Neural progenitor cell (in vitro differentiated cells): ENCODE measurements around the gene ARHGAP4. TPM values are rescaled to one million over a fixed set of nuclear protein-coding genes. Genes with fewer than 3 reads are reported as not detected.
A peak's percentile ranks its signal among the peaks of the same experiment; 100 is the strongest.

Experiments
- DNase-seq: peaks from one replicate; pipeline ENCODE4 v3.0.0-alpha.2; 2016; ENCODE audit warnings: low spot score
- H2AFZ ChIP-seq: fragments of 200-600 bp; sonication (generic); replicated peaks from 2 replicates; pipeline ENCODE4 v1.6.1; 2016; ENCODE audit warnings: antibody characterized with exemption
- H3F3A ChIP-seq: fragments of 200-600 bp; sonication (generic); 2 replicates; pipeline ENCODE4 v1.6.1; 2016; ENCODE audit warnings: antibody characterized with exemption, low read depth
- H3K27ac ChIP-seq: fragments of 200-600 bp; sonication (generic); 2 replicates; pipeline ENCODE4 v1.5.1; 2016; ENCODE audit warnings: mild to moderate bottlenecking
- H3K27me3 ChIP-seq: fragments of 200-600 bp; sonication (generic); 2 replicates; pipeline ENCODE4 v1.6.1; 2016; ENCODE audit warnings: mild to moderate bottlenecking, moderate library complexity
- H3K36me3 ChIP-seq: fragments of 200-600 bp; sonication (generic); 2 replicates; pipeline ENCODE4 v1.5.1; 2016
- H3K4me1 ChIP-seq: fragments of 200-600 bp; sonication (generic); 2 replicates; pipeline ENCODE4 v1.6.1; 2016; ENCODE audit warnings: mixed run types
- H3K4me2 ChIP-seq: fragments of 200-600 bp; sonication (generic); 2 replicates; pipeline ENCODE4 v1.6.1; 2016
- H3K4me3 ChIP-seq: fragments of 200-600 bp; sonication (generic); 2 replicates; pipeline ENCODE4 v1.5.1; 2016
- H3K79me2 ChIP-seq: fragments of 200-600 bp; sonication (generic); 2 replicates; pipeline ENCODE4 v1.6.1; 2016; ENCODE audit warnings: low read depth
- H3K9ac ChIP-seq: fragments of 200-600 bp; sonication (generic); 2 replicates; pipeline ENCODE4 v1.6.1; 2016
- H3K9me3 ChIP-seq: fragments of 200-600 bp; sonication (generic); 2 replicates; pipeline ENCODE4 v1.5.1; 2016; ENCODE audit warnings: low read depth
- H4K20me1 ChIP-seq: fragments of 200-600 bp; sonication (generic); 2 replicates; pipeline ENCODE4 v1.6.1; 2016; ENCODE audit warnings: low read depth
- H3K27ac Mint-ChIP-seq: 3 replicates; pipeline ENCODE4 v1.8.0; 2021; ENCODE audit warnings: mixed read lengths
- H3K27me3 Mint-ChIP-seq: 2 replicates; pipeline ENCODE4 v1.8.0; 2022; ENCODE audit warnings: low read depth, mild to moderate bottlenecking, inconsistent platforms, moderate library complexity, mixed read lengths; ENCODE audit not compliant: insufficient read depth
- H3K36me3 Mint-ChIP-seq: 3 replicates; pipeline ENCODE4 v1.8.0; 2021; ENCODE audit warnings: mixed read lengths
- H3K4me1 Mint-ChIP-seq: 3 replicates; pipeline ENCODE4 v1.8.0; 2021; ENCODE audit warnings: mixed read lengths
- H3K4me3 Mint-ChIP-seq: 3 replicates; pipeline ENCODE4 v1.8.0; 2021; ENCODE audit warnings: mild to moderate bottlenecking, moderate library complexity, mixed read lengths
- H3K9me3 Mint-ChIP-seq: 3 replicates; pipeline ENCODE4 v1.8.0; 2020; ENCODE audit warnings: mixed read lengths
- EZH2 ChIP-seq: fragments of 200-600 bp; sonication (generic); IDR thresholded peaks from 2 replicates; pipeline ENCODE4 v1.6.1; 2017; ENCODE audit warnings: antibody characterized with exemption, mild to moderate bottlenecking, moderate library complexity
- EZH2phosphoT487 ChIP-seq: fragments of 200-600 bp; sonication (generic); IDR thresholded peaks from 2 replicates; pipeline ENCODE4 v1.6.1; 2017; ENCODE audit warnings: antibody characterized with exemption
- total RNA-seq: library from RNA; depleted of rRNA; stranded (reverse); fragments of >200 nt; gene quantifications from 2 replicates; pipeline ENCODE4 v1.2.3, GENCODE V29; 2015; ENCODE audit warnings: low replicate concordance
- TF ChIP-seq, protein P1 (sequence below): fragments of 200-600 bp; sonication (generic); IDR thresholded peaks from 2 replicates; pipeline ENCODE4 v1.5.1; 2017; ENCODE audit warnings: antibody characterized with exemption, mild to moderate bottlenecking

The ARHGAP4 gene
- total RNA-seq, 1 donor from 2014 or later = 5.1 TPM

DNA sequence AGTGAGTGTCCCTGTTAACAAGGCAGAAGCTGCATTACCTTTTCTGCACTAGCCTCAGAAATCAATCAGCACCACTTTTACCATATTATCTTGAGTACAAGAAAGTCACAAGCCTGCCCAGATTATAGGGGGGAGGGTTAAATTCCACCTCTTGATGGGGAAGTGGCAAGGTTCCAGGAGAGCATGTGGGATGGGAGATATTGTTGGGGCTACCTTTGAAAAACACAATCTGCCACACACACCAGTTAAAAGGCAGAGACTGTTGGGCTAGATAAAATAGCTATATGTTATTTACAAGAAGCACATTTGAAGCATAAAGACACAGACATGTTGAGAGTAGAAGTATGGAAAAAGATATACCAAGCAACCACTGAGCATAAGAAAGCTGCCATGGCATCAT lies 28.2 kb downstream of the ARHGAP4 start:
- Mint-ChIP-seq H3K27ac (no peak overlapping the region), H3K9me3 (peaks cover 19% of the 10 kb centered on the region), H3K4me1 (peaks cover 15% of the 10 kb centered on the region), H3K27me3 (peaks cover 3% of the 10 kb centered on the region), H3K4me3 (no peak overlapping the region), H3K36me3 (no peaks in the 10 kb centered on the region)
- Histone ChIP-seq H4K20me1 (no peaks in the 10 kb centered on the region), H3K4me2 (no peak overlapping the region), H2AFZ (no peak overlapping the region), H3K4me1 (peaks cover 4% of the 10 kb centered on the region), H3K27me3 (no peaks in the 10 kb centered on the region), H3K9ac (no peak overlapping the region), H3K79me2 (no peaks in the 10 kb centered on the region), H3K36me3 (no peaks in the 10 kb centered on the region), H3K27ac (no peak overlapping the region), H3K9me3 (no peaks in the 10 kb centered on the region), H3F3A (no peaks in the 10 kb centered on the region), H3K4me3 (no peak overlapping the region)
- DNase-seq = no peak
- TF ChIP-seq EZH2 (no peak), EZH2phosphoT487 (no peak)
- TF ChIP-seq, protein P1, sequence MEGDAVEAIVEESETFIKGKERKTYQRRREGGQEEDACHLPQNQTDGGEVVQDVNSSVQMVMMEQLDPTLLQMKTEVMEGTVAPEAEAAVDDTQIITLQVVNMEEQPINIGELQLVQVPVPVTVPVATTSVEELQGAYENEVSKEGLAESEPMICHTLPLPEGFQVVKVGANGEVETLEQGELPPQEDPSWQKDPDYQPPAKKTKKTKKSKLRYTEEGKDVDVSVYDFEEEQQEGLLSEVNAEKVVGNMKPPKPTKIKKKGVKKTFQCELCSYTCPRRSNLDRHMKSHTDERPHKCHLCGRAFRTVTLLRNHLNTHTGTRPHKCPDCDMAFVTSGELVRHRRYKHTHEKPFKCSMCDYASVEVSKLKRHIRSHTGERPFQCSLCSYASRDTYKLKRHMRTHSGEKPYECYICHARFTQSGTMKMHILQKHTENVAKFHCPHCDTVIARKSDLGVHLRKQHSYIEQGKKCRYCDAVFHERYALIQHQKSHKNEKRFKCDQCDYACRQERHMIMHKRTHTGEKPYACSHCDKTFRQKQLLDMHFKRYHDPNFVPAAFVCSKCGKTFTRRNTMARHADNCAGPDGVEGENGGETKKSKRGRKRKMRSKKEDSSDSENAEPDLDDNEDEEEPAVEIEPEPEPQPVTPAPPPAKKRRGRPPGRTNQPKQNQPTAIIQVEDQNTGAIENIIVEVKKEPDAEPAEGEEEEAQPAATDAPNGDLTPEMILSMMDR = no peak

DNA sequence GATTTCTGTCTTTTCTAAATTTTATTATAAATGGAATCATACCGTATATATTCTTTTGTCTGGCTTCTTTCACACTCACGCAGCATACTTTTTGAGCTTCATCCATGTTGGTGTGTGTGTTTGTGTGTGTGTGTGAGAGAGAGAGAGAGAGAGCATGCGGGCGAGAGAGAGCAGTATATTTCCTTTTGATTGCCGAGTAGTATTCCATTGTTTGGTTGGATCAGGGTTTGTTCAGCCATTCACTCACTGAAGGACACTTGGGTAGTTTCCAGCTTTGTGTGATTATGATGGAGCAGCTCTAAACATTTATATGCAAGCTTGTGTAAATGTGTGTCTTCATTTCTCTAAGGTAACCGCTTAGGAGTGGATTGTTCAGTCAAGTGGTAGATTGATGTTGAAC lies 36.9 kb downstream of the ARHGAP4 start:
- Mint-ChIP-seq H3K4me1 (peaks cover 9% of the 10 kb centered on the region), H3K9me3 (peaks cover 34% of the 10 kb centered on the region), H3K27me3 (peaks cover 23% of the 10 kb centered on the region), H3K4me3 (no peak overlapping the region), H3K27ac (no peak overlapping the region), H3K36me3 (peaks cover 2% of the 10 kb centered on the region)
- Histone ChIP-seq H3K79me2 (no peaks in the 10 kb centered on the region), H2AFZ (no peak overlapping the region), H3K9ac (no peak overlapping the region), H3K4me3 (no peak overlapping the region), H3K27ac (no peak overlapping the region), H3K27me3 (peaks cover 45% of the 10 kb centered on the region), H4K20me1 (no peaks in the 10 kb centered on the region), H3K4me2 (no peak overlapping the region), H3K36me3 (no peaks in the 10 kb centered on the region), H3F3A (no peaks in the 10 kb centered on the region), H3K4me1 (no peaks in the 10 kb centered on the region), H3K9me3 (no peaks in the 10 kb centered on the region)
- TF ChIP-seq EZH2 = no peak
- TF ChIP-seq, protein P1 = no peak
- TF ChIP-seq EZH2phosphoT487 = no peak
- DNase-seq = no peak

DNA sequence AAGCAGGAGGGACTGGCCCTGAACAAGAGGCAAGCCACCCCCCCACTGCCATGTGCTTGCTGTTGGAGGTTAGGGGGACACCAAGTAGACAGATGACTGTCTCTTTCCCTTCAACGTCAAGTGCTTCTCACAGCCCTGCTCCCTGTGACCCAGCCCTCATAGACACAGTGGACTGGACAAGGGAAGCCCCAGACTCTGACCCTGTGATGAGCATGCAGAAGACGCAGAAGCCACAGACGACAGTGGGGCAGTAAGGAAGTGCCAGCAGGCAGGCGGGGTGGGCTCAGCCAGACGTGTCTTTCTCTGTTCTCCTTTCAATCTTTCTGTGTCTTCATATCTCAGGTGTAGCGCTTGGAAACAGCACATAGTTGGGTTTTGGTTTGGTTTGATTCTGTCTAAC lies 37.7 kb downstream of the ARHGAP4 start:
- Histone ChIP-seq H3K9ac (no peak overlapping the region), H3K4me3 (no peak overlapping the region), H3K4me1 (no peaks in the 10 kb centered on the region), H4K20me1 (no peaks in the 10 kb centered on the region), H2AFZ (no peak overlapping the region), H3K9me3 (no peaks in the 10 kb centered on the region), H3F3A (no peaks in the 10 kb centered on the region), H3K27ac (no peak overlapping the region), H3K79me2 (no peaks in the 10 kb centered on the region), H3K4me2 (no peak overlapping the region), H3K36me3 (no peaks in the 10 kb centered on the region), H3K27me3 (peaks cover 53% of the 10 kb centered on the region)
- no peak overlapping the region for H3K27ac Mint-ChIP-seq
- no peak overlapping the region for H3K4me3 Mint-ChIP-seq
- H3K27me3 Mint-ChIP-seq = peaks cover 23% of the 10 kb centered on the region
- no peak for TF ChIP-seq EZH2
- TF ChIP-seq, protein P1 = no peak
- no peak for TF ChIP-seq EZH2phosphoT487
- peaks cover 11% of the 10 kb centered on the region for H3K4me1 Mint-ChIP-seq
- peaks cover 31% of the 10 kb centered on the region for H3K9me3 Mint-ChIP-seq
- peaks cover 2% of the 10 kb centered on the region for H3K36me3 Mint-ChIP-seq
- DNase-seq = no peak

DNA sequence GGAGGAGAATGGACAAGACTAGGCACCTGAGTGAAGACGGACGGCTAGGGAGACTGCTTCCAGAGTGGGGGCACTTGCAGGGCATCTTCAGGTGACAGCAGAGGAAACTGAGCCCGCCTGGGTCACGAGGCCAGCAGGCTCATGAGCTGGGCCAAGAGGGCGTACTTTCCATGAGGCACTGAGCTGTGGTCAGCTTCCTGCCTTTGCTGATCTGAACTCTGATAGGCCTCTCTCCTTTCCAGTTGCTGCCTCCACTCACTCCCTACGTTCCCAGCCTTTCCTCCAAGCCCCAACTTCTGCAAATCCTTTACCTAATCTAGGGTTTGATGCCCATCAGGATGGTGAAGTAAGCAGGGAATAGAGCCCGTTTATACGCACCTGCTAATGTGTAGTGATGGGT lies 38.7 kb downstream of the ARHGAP4 start:
- no peak overlapping the region for H3K27ac ChIP-seq
- DNase-seq = no peak
- no peak overlapping the region for H3K9ac ChIP-seq
- H3F3A ChIP-seq = no peaks in the 10 kb centered on the region
- peaks cover 2% of the 10 kb centered on the region for H3K36me3 Mint-ChIP-seq
- H3K27ac Mint-ChIP-seq = no peak overlapping the region
- no peaks in the 10 kb centered on the region for H4K20me1 ChIP-seq
- H2AFZ ChIP-seq = no peak overlapping the region
- H3K4me1 Mint-ChIP-seq = peaks cover 12% of the 10 kb centered on the region
- no peak overlapping the region for H3K4me2 ChIP-seq
- TF ChIP-seq EZH2phosphoT487 (no peak), EZH2 (no peak)
- TF ChIP-seq, protein P1 = no peak
- H3K4me1 ChIP-seq = peaks cover 6% of the 10 kb centered on the region
- H3K4me3 Mint-ChIP-seq = peak overlapping the region; percentile 18
- no peak overlapping the region for H3K4me3 ChIP-seq
- no peaks in the 10 kb centered on the region for H3K79me2 ChIP-seq
- H3K27me3 Mint-ChIP-seq = peaks cover 23% of the 10 kb centered on the region
- H3K36me3 ChIP-seq = no peaks in the 10 kb centered on the region
- H3K9me3 Mint-ChIP-seq = peaks cover 25% of the 10 kb centered on the region
- H3K9me3 ChIP-seq = no peaks in the 10 kb centered on the region
- H3K27me3 ChIP-seq = peaks cover 53% of the 10 kb centered on the region
